ENCODE measurements around the gene ZDHHC13.
"Not testable (repeated sequence)": the region's sequence is repeated elsewhere in the genome, so short reads cannot be mapped to it uniquely, and the experiment has no call there.

GRCh38 chr11:19126562-19127325 lies 9.8 kb downstream of the ZDHHC13 start:
- not testable (repeated sequence) for TF ChIP-seq POLR2AphosphoS5, POLR2A (IDR thresholded peaks at IDR 0.05)
- TF ChIP-seq, protein P1, sequence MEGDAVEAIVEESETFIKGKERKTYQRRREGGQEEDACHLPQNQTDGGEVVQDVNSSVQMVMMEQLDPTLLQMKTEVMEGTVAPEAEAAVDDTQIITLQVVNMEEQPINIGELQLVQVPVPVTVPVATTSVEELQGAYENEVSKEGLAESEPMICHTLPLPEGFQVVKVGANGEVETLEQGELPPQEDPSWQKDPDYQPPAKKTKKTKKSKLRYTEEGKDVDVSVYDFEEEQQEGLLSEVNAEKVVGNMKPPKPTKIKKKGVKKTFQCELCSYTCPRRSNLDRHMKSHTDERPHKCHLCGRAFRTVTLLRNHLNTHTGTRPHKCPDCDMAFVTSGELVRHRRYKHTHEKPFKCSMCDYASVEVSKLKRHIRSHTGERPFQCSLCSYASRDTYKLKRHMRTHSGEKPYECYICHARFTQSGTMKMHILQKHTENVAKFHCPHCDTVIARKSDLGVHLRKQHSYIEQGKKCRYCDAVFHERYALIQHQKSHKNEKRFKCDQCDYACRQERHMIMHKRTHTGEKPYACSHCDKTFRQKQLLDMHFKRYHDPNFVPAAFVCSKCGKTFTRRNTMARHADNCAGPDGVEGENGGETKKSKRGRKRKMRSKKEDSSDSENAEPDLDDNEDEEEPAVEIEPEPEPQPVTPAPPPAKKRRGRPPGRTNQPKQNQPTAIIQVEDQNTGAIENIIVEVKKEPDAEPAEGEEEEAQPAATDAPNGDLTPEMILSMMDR (IDR thresholded peaks at IDR 0.05 in 8 of 11, conservative IDR thresholded peaks at IDR 0.05 in 3 of 11) = not testable (repeated sequence)

All from spleen (tissue), 7 donors.